Activated CD8-positive, alpha-beta memory T cell treated with anti-CD3 and anti-CD28 coated beads, Interleukin-2, amount 10 ng/mL, durations not matched to agents 7 days and 5 days (primary cell): ENCODE measurements around the gene DNPEP. TPM values are rescaled to one million over a fixed set of nuclear protein-coding genes. Genes with fewer than 3 reads are reported as not detected.
"Not testable (repeated sequence)": the region's sequence is repeated elsewhere in the genome, so short reads cannot be mapped to it uniquely, and the experiment has no call there.

ENCODE experiments used
- ATAC-seq: fragments of 150-1000 bp; cut with Tn5 transposase; one replicate; pipeline ENCODE4 v1.10.0; 2021; ENCODE audit warnings: moderate library complexity
- CTCF ChIA-PET: fragments of 350-600 bp; sonication (Branson Sonifier 250); formaldehyde crosslinking; loops from one replicate; lab custom pipeline; 2021; ENCODE audit warnings: antibody characterized with exemption; lab: Charles Lee
- DNase-seq: peaks from one replicate; pipeline ENCODE4 v3.0.0-alpha.2; 2020
- H3K27ac Mint-ChIP-seq: one replicate; pipeline ENCODE4 v1.8.0; 2021; ENCODE audit warnings: mild to moderate bottlenecking, mixed read lengths
- H3K27me3 Mint-ChIP-seq: one replicate; pipeline ENCODE4 v1.8.0; 2021; ENCODE audit warnings: mixed read lengths
- H3K36me3 Mint-ChIP-seq: one replicate; pipeline ENCODE4 v1.8.0; 2021; ENCODE audit warnings: mild to moderate bottlenecking, mixed read lengths
- H3K4me1 Mint-ChIP-seq: one replicate; pipeline ENCODE4 v1.8.0; 2021; ENCODE audit warnings: mixed read lengths
- H3K4me3 Mint-ChIP-seq: one replicate; pipeline ENCODE4 v1.8.0; 2021; ENCODE audit warnings: mild to moderate bottlenecking, moderate library complexity, mixed read lengths
- H3K9me3 Mint-ChIP-seq: one replicate; pipeline ENCODE4 v1.8.0; 2022; ENCODE audit warnings: low read depth, mixed read lengths
- total RNA-seq, 2 experiments: library from RNA; stranded (reverse); gene quantifications; one replicate each; pipeline ENCODE4 v1.2.3, GENCODE V29; 2021

The DNPEP gene
- total RNA-seq, 2 experiments from 2014 or later = 60.3 to 64.8 TPM

GRCh38 chr2:219415580-219416234, 28.0 kb upstream of the DNPEP start:
- H3K27ac Mint-ChIP-seq = no peak overlapping the region
- no peak for DNase-seq
- no peaks in the 10 kb centered on the region for H3K9me3 Mint-ChIP-seq
- H3K27me3 Mint-ChIP-seq = peaks cover 51% of the 10 kb centered on the region
- H3K4me1 Mint-ChIP-seq = no peaks in the 10 kb centered on the region
- CTCF ChIA-PET = interaction anchor here (0.7 to 2.2 kb wide), 3 partner anchors 13 to 115 kb away, joined by 5 to 11 read pairs (median 6); no protein-coding TSS in a partner anchor
- no peak for ATAC-seq
- no peaks in the 10 kb centered on the region for H3K36me3 Mint-ChIP-seq
- H3K4me3 Mint-ChIP-seq = no peak overlapping the region

GRCh38 chr2:219414857-219415256, 27.1 kb upstream of the DNPEP start:
- ATAC-seq (no peak), DNase-seq (no peak)
- no peak overlapping the region for H3K27ac Mint-ChIP-seq
- H3K4me1 Mint-ChIP-seq = no peaks in the 10 kb centered on the region
- no peak overlapping the region for H3K4me3 Mint-ChIP-seq
- H3K36me3 Mint-ChIP-seq = no peaks in the 10 kb centered on the region
- CTCF ChIA-PET = no interaction called here
- H3K9me3 Mint-ChIP-seq = no peaks in the 10 kb centered on the region
- H3K27me3 Mint-ChIP-seq = peaks cover 49% of the 10 kb centered on the region

GRCh38 chr2:219410390-219410789, 22.7 kb upstream of the DNPEP start:
- no peaks in the 10 kb centered on the region for H3K36me3 Mint-ChIP-seq
- no peaks in the 10 kb centered on the region for H3K4me1 Mint-ChIP-seq
- ATAC-seq = no peak

GRCh38 chr2:219409619-219410018, 21.9 kb upstream of the DNPEP start:
- ATAC-seq = no peak
- CTCF ChIA-PET = no interaction called here
- no peak overlapping the region for H3K27ac Mint-ChIP-seq
- H3K36me3 Mint-ChIP-seq = no peaks in the 10 kb centered on the region
- no peaks in the 10 kb centered on the region for H3K9me3 Mint-ChIP-seq
- no peak for DNase-seq
- no peaks in the 10 kb centered on the region for H3K4me1 Mint-ChIP-seq
- no peak overlapping the region for H3K4me3 Mint-ChIP-seq
- H3K27me3 Mint-ChIP-seq = peaks cover 24% of the 10 kb centered on the region

More at GRCh38 chr2:219410390-219410789, 22.7 kb upstream of the DNPEP start:
- Mint-ChIP-seq H3K4me3 (no peak overlapping the region), H3K9me3 (no peaks in the 10 kb centered on the region), H3K27me3 (peaks cover 31% of the 10 kb centered on the region), H3K27ac (no peak overlapping the region)
- CTCF ChIA-PET = interaction anchor here (0.6 to 1.0 kb wide), 3 partner anchors 8 to 987 kb away, joined by 3 to 5 read pairs (median 3); no protein-coding TSS in a partner anchor
- no peak for DNase-seq

GRCh38 chr2:219408631-219409030, 20.9 kb upstream of the DNPEP start:
- H3K9me3 Mint-ChIP-seq = no peaks in the 10 kb centered on the region
- no peak overlapping the region for H3K27ac Mint-ChIP-seq
- H3K4me3 Mint-ChIP-seq = no peak overlapping the region
- ATAC-seq (no peak), DNase-seq (no peak)
- peaks cover 21% of the 10 kb centered on the region for H3K27me3 Mint-ChIP-seq
- CTCF ChIA-PET = interaction anchor here (1.0 kb wide), 1 partner anchor 22 kb away, joined by 3 read pairs; no protein-coding TSS in a partner anchor
- no peaks in the 10 kb centered on the region for H3K36me3 Mint-ChIP-seq
- H3K4me1 Mint-ChIP-seq = no peaks in the 10 kb centered on the region

GRCh38 chr2:219408204-219408603, 20.5 kb upstream of the DNPEP start:
- H3K4me1 Mint-ChIP-seq = no peaks in the 10 kb centered on the region
- ATAC-seq = no peak

GRCh38 chr2:219407343-219407742, 19.6 kb upstream of the DNPEP start:
- H3K9me3 Mint-ChIP-seq, H3K4me3 Mint-ChIP-seq, H3K27ac Mint-ChIP-seq, H3K4me1 Mint-ChIP-seq, ATAC-seq, CTCF ChIA-PET, H3K36me3 Mint-ChIP-seq, DNase-seq: not testable (repeated sequence)
- H3K27me3 Mint-ChIP-seq = peaks cover 19% of the 10 kb centered on the region

More at GRCh38 chr2:219408204-219408603, 20.5 kb upstream of the DNPEP start:
- CTCF ChIA-PET = interaction anchor here (1.0 kb wide), 1 partner anchor 22 kb away, joined by 3 read pairs; no protein-coding TSS in a partner anchor
- Mint-ChIP-seq H3K27ac (no peak overlapping the region), H3K4me3 (no peak overlapping the region), H3K27me3 (peaks cover 22% of the 10 kb centered on the region), H3K9me3 (no peaks in the 10 kb centered on the region), H3K36me3 (no peaks in the 10 kb centered on the region)
- DNase-seq = no peak

- DNase-seq (no peak), ATAC-seq (no peak)
- CTCF ChIA-PET = no interaction called here
- Mint-ChIP-seq H3K36me3 (no peaks in the 10 kb centered on the region), H3K27ac (no peak overlapping the region), H3K9me3 (no peaks in the 10 kb centered on the region), H3K27me3 (peaks cover 19% of the 10 kb centered on the region), H3K4me3 (no peak overlapping the region), H3K4me1 (no peaks in the 10 kb centered on the region)
These were observed 19.1 kb upstream of the DNPEP start for GRCh38 chr2:219406861-219407230.

- CTCF ChIA-PET = no interaction called here
- DNase-seq = no peak
- H3K27me3 Mint-ChIP-seq = peaks cover 19% of the 10 kb centered on the region
These were observed 18.5 kb upstream of the DNPEP start for GRCh38 chr2:219405958-219406860.

GRCh38 chr2:219405451-219405850, 17.7 kb upstream of the DNPEP start:
- no peak overlapping the region for H3K4me3 Mint-ChIP-seq
- H3K27me3 Mint-ChIP-seq = peaks cover 19% of the 10 kb centered on the region
- H3K36me3 Mint-ChIP-seq = no peaks in the 10 kb centered on the region
- CTCF ChIA-PET = interaction anchor here (2.4 to 9.0 kb wide), 2 partner anchors 124 to 135 kb away, joined by 8 to 112 read pairs; no protein-coding TSS in a partner anchor
- no peaks in the 10 kb centered on the region for H3K9me3 Mint-ChIP-seq
- no peak overlapping the region for H3K27ac Mint-ChIP-seq
- DNase-seq (no peak), ATAC-seq (no peak)
- no peaks in the 10 kb centered on the region for H3K4me1 Mint-ChIP-seq

More at GRCh38 chr2:219405958-219406860, 18.5 kb upstream of the DNPEP start:
- no peaks in the 10 kb centered on the region for H3K9me3 Mint-ChIP-seq
- no peaks in the 10 kb centered on the region for H3K4me1 Mint-ChIP-seq
- H3K4me3 Mint-ChIP-seq = no peak overlapping the region
- no peak overlapping the region for H3K27ac Mint-ChIP-seq
- no peaks in the 10 kb centered on the region for H3K36me3 Mint-ChIP-seq
- ATAC-seq = no peak

- Mint-ChIP-seq H3K9me3 (no peaks in the 10 kb centered on the region), H3K27ac (no peak overlapping the region), H3K27me3 (peaks cover 19% of the 10 kb centered on the region), H3K4me3 (no peak overlapping the region), H3K36me3 (no peaks in the 10 kb centered on the region), H3K4me1 (no peaks in the 10 kb centered on the region)
- ATAC-seq = no peak
- no peak for DNase-seq
- CTCF ChIA-PET = interaction anchor here (0.7 to 9.0 kb wide), 6 partner anchors 17 to 139 kb away, joined by 3 to 112 read pairs (median 13); partner anchors contain the start of genes CHPF, DNPEP and TMEM198
These were observed 17.2 kb upstream of the DNPEP start for GRCh38 chr2:219404954-219405353.

- H3K27me3 Mint-ChIP-seq = peaks cover 16% of the 10 kb centered on the region
- no peak for ATAC-seq
- H3K9me3 Mint-ChIP-seq = no peaks in the 10 kb centered on the region
- H3K4me3 Mint-ChIP-seq = no peak overlapping the region
- CTCF ChIA-PET = interaction anchor here (0.7 to 9.0 kb wide), 10 partner anchors 16 to 375 kb away, joined by 3 to 112 read pairs (median 8); partner anchors contain the start of genes CHPF, DNPEP and TMEM198
- DNase-seq = no peak
- no peaks in the 10 kb centered on the region for H3K4me1 Mint-ChIP-seq
- no peaks in the 10 kb centered on the region for H3K36me3 Mint-ChIP-seq
- H3K27ac Mint-ChIP-seq = no peak overlapping the region
These were observed 16.7 kb upstream of the DNPEP start for GRCh38 chr2:219404291-219404910.

GRCh38 chr2:219403861-219404260, 16.1 kb upstream of the DNPEP start:
- no peak for ATAC-seq
- DNase-seq = no peak
- CTCF ChIA-PET = interaction anchor here (0.8 to 9.0 kb wide), 15 partner anchors 12 to 374 kb away, joined by 3 to 112 read pairs (median 7); partner anchors contain the start of genes CHPF, DNPEP and TMEM198
- Mint-ChIP-seq H3K27me3 (peaks cover 16% of the 10 kb centered on the region), H3K4me1 (no peaks in the 10 kb centered on the region), H3K27ac (no peak overlapping the region), H3K4me3 (no peak overlapping the region), H3K9me3 (no peaks in the 10 kb centered on the region), H3K36me3 (no peaks in the 10 kb centered on the region)
